GM12891 (cell line): ENCODE results near the gene KCNJ13.

Experiments
- POLR2A ChIP-seq: IDR thresholded peaks from 2 replicates; pipeline ENCODE4 v1.6.1; 2011; ENCODE audit warnings: low read depth, low read length, control low read depth
- POU2F2 ChIP-seq: IDR thresholded peaks from 2 replicates; pipeline ENCODE4 v1.6.1; 2011; ENCODE audit warnings: low read depth, mild to moderate bottlenecking, control low read depth, low read length, moderate library complexity
- TAF1 ChIP-seq: IDR thresholded peaks from 2 replicates; pipeline ENCODE4 v1.6.1; 2011; ENCODE audit warnings: low read depth, low read length, control low read depth

GRCh38 chr2:232783278-232783677 lies 6.9 kb upstream of the KCNJ13 start:
- TF ChIP-seq POLR2A (no peak), POU2F2 (no peak), TAF1 (no peak)
